SK-N-SH (cell line): ENCODE measurements around the gene OBSCN. TPM values are rescaled to one million over a fixed set of nuclear protein-coding genes. Genes with fewer than 3 reads are reported as not detected.

Experiments
- CTCF ChIA-PET: fragments of 300-600, 350-600 bp; formaldehyde crosslinking; extraction: SDS; loops from one replicate; lab custom pipeline; 2021; lab: Yijun Ruan, JAX
- POLR2A ChIA-PET: fragments of 350-600 bp; sonication (Branson Sonifier 250); formaldehyde crosslinking; extraction: SDS; loops from one replicate; lab custom pipeline; 2020; ENCODE audit warnings: antibody characterized with exemption, inconsistent platforms; lab: Yijun Ruan, JAX
- DNase-seq: peaks from one replicate; pipeline ENCODE4 v3.0.0; 2012
- H2AFZ ChIP-seq: fragments of 200-600 bp; sonication (generic); 2 replicates; pipeline ENCODE4 v1.8.1; 2016; ENCODE audit warnings: antibody characterized with exemption, mild to moderate bottlenecking, low read depth
- H3F3A ChIP-seq: fragments of 200-600 bp; sonication (generic); replicated peaks from 2 replicates; pipeline ENCODE3; 2016; ENCODE audit warnings: antibody characterized with exemption, mild to moderate bottlenecking; ENCODE audit not compliant: insufficient read depth
- H3K27ac ChIP-seq, 2 experiments: fragments of 200-500 bp in 1 of 2; fragments of 200-600 bp in 1 of 2; sonication (Bioruptor generic) in 1 of 2; sonication (generic), shearing (Covaris generic) in 1 of 2; 2 replicates each; pipeline versions ENCODE4 v1.5.1 to v1.6.1; 2014 to 2016; ENCODE audit warnings: low read depth in 2 of 2, inconsistent platforms in 1 of 2, low read length in 1 of 2, mild to moderate bottlenecking in 1 of 2, mixed read lengths in 1 of 2
- H3K27me3 ChIP-seq: fragments of 200-600 bp; sonication (generic), shearing (Covaris generic); 2 replicates; pipeline ENCODE4 v1.6.1; 2016; ENCODE audit warnings: mixed run types; ENCODE audit not compliant: insufficient read depth
- H3K36me3 ChIP-seq, 2 experiments: fragments of 200-500 bp in 1 of 2; fragments of 200-600 bp in 1 of 2; sonication (Bioruptor generic) in 1 of 2; sonication (generic) in 1 of 2; replicated peaks in 1 of 2; 2 replicates each; pipeline versions ENCODE3 to v1.5.1; 2014 to 2016; ENCODE audit warnings: low read length in 1 of 2, mild to moderate bottlenecking in 1 of 2; ENCODE audit not compliant: insufficient read depth in 2 of 2, control insufficient read depth in 1 of 2
- H3K4me1 ChIP-seq, 2 experiments: fragments of 200-500 bp in 1 of 2; fragments of 200-600 bp in 1 of 2; sonication (Bioruptor generic) in 1 of 2; sonication (generic), shearing (Covaris generic) in 1 of 2; 2 replicates each; pipeline versions ENCODE4 v1.5.1 to v1.6.1; 2014 to 2016; ENCODE audit warnings: low read depth in 1 of 2, low read length in 1 of 2, mixed run types in 1 of 2; ENCODE audit not compliant: insufficient read depth in 2 of 2, control insufficient read depth in 1 of 2
- H3K4me2 ChIP-seq: fragments of 200-600 bp; sonication (generic), shearing (Covaris generic); 2 replicates; pipeline ENCODE4 v1.6.1; 2017; ENCODE audit warnings: mixed run types
- H3K4me3 ChIP-seq, 2 experiments: fragments of 200-500 bp in 1 of 2; fragments of 200-600 bp in 1 of 2; sonication (Bioruptor generic) in 1 of 2; sonication (generic), shearing (Covaris generic) in 1 of 2; 2 replicates each; pipeline versions ENCODE4 v1.5.1 to v1.8.1; 2014 to 2016; ENCODE audit warnings: low read depth in 2 of 2, inconsistent platforms in 1 of 2, low read length in 1 of 2, mild to moderate bottlenecking in 1 of 2, mixed read lengths in 1 of 2, moderate library complexity in 1 of 2
- H3K79me2 ChIP-seq: fragments of 200-600 bp; sonication (generic); 2 replicates; pipeline ENCODE4 v1.8.1; 2017; ENCODE audit warnings: mild to moderate bottlenecking; ENCODE audit not compliant: insufficient read depth
- H3K9ac ChIP-seq: fragments of 200-600 bp; sonication (generic); 2 replicates; pipeline ENCODE4 v1.6.1; 2017; ENCODE audit warnings: mixed run types
- H3K9me2 ChIP-seq: fragments of 200-600 bp; sonication (generic); 2 replicates; pipeline ENCODE4 v1.6.1; 2017; ENCODE audit warnings: mixed run types
- H3K9me3 ChIP-seq: fragments of 200-600 bp; sonication (generic); 2 replicates; pipeline ENCODE4 v1.6.1; 2017; ENCODE audit warnings: mixed run types, mild to moderate bottlenecking, moderate library complexity
- H4K20me1 ChIP-seq: fragments of 200-600 bp; sonication (generic); 2 replicates; pipeline ENCODE4 v1.6.1; 2017; ENCODE audit warnings: mild to moderate bottlenecking, mixed run types; ENCODE audit not compliant: insufficient read depth
- FOXJ3 ChIP-seq: sonication (generic); formaldehyde crosslinking; IDR thresholded peaks from 2 replicates; pipeline ENCODE4 v1.5.1; 2020; ENCODE audit warnings: mild to moderate bottlenecking, missing genetic modification reagents
- FOXM1 ChIP-seq: IDR thresholded peaks from 2 replicates; pipeline ENCODE4 v1.4.0; 2012; ENCODE audit warnings: low read depth, mild to moderate bottlenecking
- GABPA ChIP-seq: IDR thresholded peaks from 2 replicates; pipeline ENCODE4 v1.4.0; 2012; ENCODE audit warnings: low read depth, mild to moderate bottlenecking
- GATA2 ChIP-seq: sonication (generic); formaldehyde crosslinking; IDR thresholded peaks from 2 replicates; pipeline ENCODE4 v1.5.0; 2020; ENCODE audit warnings: mild to moderate bottlenecking, missing genetic modification reagents
- MXI1 ChIP-seq: IDR thresholded peaks from 2 replicates; pipeline ENCODE4 v1.6.1; 2012; ENCODE audit warnings: mild to moderate bottlenecking, low read depth, low read length, improper control_type of control experiment
- POLR2AphosphoS5 ChIP-seq: IDR thresholded peaks from 2 replicates; pipeline ENCODE4 v1.6.1; 2012; ENCODE audit warnings: low read depth, low read length
- REST ChIP-seq: IDR thresholded peaks from 2 replicates; pipeline ENCODE4 v1.6.1; 2012; ENCODE audit warnings: mild to moderate bottlenecking, low read depth, low read length, moderate library complexity
- TCF12 ChIP-seq: IDR thresholded peaks from 2 replicates; pipeline ENCODE4 v1.4.0; 2012
- USF2 ChIP-seq: fragments of 150-350 bp; IDR thresholded peaks from 2 replicates; pipeline ENCODE4 v1.6.1; 2017; ENCODE audit warnings: antibody characterized with exemption, low read length, low read depth, borderline replicate concordance
- YY1 ChIP-seq: IDR thresholded peaks from 2 replicates; pipeline ENCODE4 v1.4.0; 2012; ENCODE audit warnings: low read depth, mild to moderate bottlenecking
- WGBS: methylation state at CpG from one replicate; pipeline ENCODE4 v1.1.6; 2017; ENCODE audit warnings: low lambda C conversion rate; 5-methylcytosine and 5-hydroxymethylcytosine counted together
- polyA plus RNA-seq, 3 experiments: library from polyadenylated mRNA; depleted of rRNA; stranded (reverse); fragments of >200 nt; gene quantifications; 2 replicates each; pipeline ENCODE4 v1.2.3, GENCODE V29; 2012

Gene OBSCN
- polyA plus RNA-seq, 1 of the 3 experiments (the other 2 are of a cell fraction): 4.0 TPM

GRCh38 chr1:228315945-228316588 lies 108.2 kb downstream of the OBSCN start (continued):
- TF ChIP-seq REST (no peak), MXI1 (no peak), FOXJ3 (CRISPR knock-in tag) (no peak)

- Histone ChIP-seq H3K27me3 (no peaks in the 10 kb centered on the region), H3K36me3 (no peaks in the 10 kb centered on the region), H2AFZ (no peak overlapping the region), H3K4me1 (no peaks in the 10 kb centered on the region)
- WGBS: 67% methylated on average over 3 of the region's 47 CpGs
- no peak for DNase-seq
- TF ChIP-seq GABPA (no peak), USF2 (no peak)
- TF ChIP-seq, all 33 proteins: peak for 0
- Histone ChIP-seq H3K9ac (no peak overlapping the region), H3K9me3 (no peaks in the 10 kb centered on the region), H3F3A (no peaks in the 10 kb centered on the region), H4K20me1 (no peaks in the 10 kb centered on the region), H3K27ac (no peak overlapping the region), H3K79me2 (no peaks in the 10 kb centered on the region), H3K9me2 (no peaks in the 10 kb centered on the region), H3K4me3 (no peak overlapping the region), H3K4me2 (no peak overlapping the region)
- CTCF ChIA-PET: no interaction called here
- POLR2A ChIA-PET: no interaction called here
Measured at GRCh38 chr1:228316589-228317387, 108.9 kb downstream of the OBSCN start.

GRCh38 chr1:228317411-228317828 lies 109.6 kb downstream of the OBSCN start:
- CTCF ChIA-PET: no interaction called here
- no peak overlapping the region for H3K27ac ChIP-seq
- 34% methylated on average over 3 of the region's 14 CpGs for WGBS

More at GRCh38 chr1:228317411-228317828, 109.6 kb downstream of the OBSCN start:
- Histone ChIP-seq H3K4me3 (no peak overlapping the region), H3K36me3 (no peaks in the 10 kb centered on the region), H3K9me2 (no peaks in the 10 kb centered on the region), H3F3A (no peaks in the 10 kb centered on the region), H2AFZ (no peak overlapping the region), H3K9me3 (no peaks in the 10 kb centered on the region), H3K4me1 (no peaks in the 10 kb centered on the region), H4K20me1 (no peaks in the 10 kb centered on the region), H3K4me2 (no peak overlapping the region), H3K27me3 (no peaks in the 10 kb centered on the region), H3K79me2 (no peaks in the 10 kb centered on the region), H3K9ac (no peak overlapping the region)
- no peak for DNase-seq
- TF ChIP-seq FOXM1: no peak
- TF ChIP-seq POLR2AphosphoS5: no peak
- no peak for TF ChIP-seq FOXJ3 (CRISPR knock-in tag)
- no peak for TF ChIP-seq TCF12
- no peak for TF ChIP-seq YY1
- no peak for TF ChIP-seq MXI1
- no peak for TF ChIP-seq GATA2 (CRISPR knock-in tag)
- no peak for TF ChIP-seq REST
- POLR2A ChIA-PET: no interaction called here
